Measurements from ENCODE around the gene TRAF4.

- TF ChIP-seq CTCF (IDR thresholded peaks at IDR 0.05; ENCODE audit: poor library complexity) (no peak), EZH2 (IDR thresholded peaks at IDR 0.05; ENCODE audit: borderline replicate concordance) (no peak)
These were observed 45.4 kb upstream of the TRAF4 start for GRCh38 chr17:28698253-28698941.
